ENCODE measurements around the gene SLC16A10. TPM values are rescaled to one million over a fixed set of nuclear protein-coding genes. Genes with fewer than 3 reads are reported as not detected.
A peak's percentile ranks its signal among the peaks of the same experiment; 100 is the strongest.

SLC16A10 gene
- total RNA-seq, 1 experiment from 2014 or later = 0.05 TPM

DNA sequence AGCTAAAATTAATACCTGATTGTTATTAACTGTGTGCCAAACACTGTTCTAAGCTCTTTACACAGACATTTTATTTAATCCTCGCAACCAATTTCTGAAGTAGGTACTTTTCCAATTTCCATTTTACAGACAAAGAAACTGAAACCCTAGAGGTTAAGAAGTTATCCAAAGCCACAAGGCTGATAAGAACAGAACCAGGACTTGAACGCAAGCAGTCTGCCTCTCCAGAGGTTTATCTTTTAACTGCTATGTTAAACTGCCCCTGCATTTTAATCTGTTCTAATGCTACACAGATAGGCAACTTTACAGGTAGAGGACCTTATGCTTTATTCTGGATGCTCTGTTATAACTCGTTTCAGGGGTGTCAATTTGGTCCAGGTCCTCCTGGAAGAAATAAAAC lies 118.2 kb downstream of the SLC16A10 start:
- Mint-ChIP-seq H3K9me3 (ENCODE audit: unreplicated experiment) (no peaks in the 10 kb centered on the region), H3K27me3 (ENCODE audit: insufficient read depth, unreplicated experiment) (no peaks in the 10 kb centered on the region)
- CTCF ChIA-PET = interaction anchor here (0.6 to 1.2 kb wide), 4 partner anchors 117 to 196 kb away, joined by 3 to 8 read pairs (median 4); no protein-coding TSS in a partner anchor

DNA sequence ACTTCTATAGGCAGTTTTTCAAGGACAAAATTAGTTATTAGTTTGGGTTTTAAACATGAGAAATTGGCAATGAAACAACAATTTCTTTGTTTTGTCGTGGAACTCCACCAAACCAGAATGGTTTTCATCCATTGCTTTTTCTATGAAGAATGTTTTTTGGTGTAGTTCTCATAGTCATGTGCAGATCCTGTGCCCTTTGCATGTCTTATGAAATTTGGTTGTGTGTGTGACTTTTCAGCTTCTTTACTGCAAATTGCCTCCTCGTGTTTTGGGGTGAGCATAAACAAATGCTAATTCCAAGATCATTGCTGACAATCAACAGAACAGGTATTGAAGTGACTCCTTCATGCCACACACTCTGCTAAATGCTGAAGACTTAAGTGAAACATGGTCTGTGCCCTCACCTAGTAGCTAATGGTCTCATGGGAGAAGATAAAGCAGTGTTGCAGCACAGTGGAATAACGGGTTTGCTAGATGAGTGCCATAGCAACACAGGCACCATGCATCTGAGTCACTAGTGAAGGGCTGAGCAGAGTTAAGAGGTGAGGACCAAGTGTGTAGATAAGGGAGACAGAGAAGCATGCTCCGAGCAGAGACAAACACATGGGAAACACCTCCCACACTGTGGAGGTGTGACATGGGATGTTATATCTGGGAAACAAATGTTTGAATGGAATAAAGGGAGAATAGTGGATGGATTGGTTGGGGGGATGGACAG lies 120.0 kb downstream of the SLC16A10 start:
- Mint-ChIP-seq H3K27me3 (ENCODE audit: insufficient read depth, unreplicated experiment) (no peaks in the 10 kb centered on the region), H3K4me3 (ENCODE audit: unreplicated experiment) (no peak overlapping the region), H3K9me3 (ENCODE audit: unreplicated experiment) (no peaks in the 10 kb centered on the region), H3K36me3 (ENCODE audit: insufficient read depth, unreplicated experiment) (no peaks in the 10 kb centered on the region), H3K4me1 (ENCODE audit: insufficient read depth, unreplicated experiment) (no peaks in the 10 kb centered on the region), H3K27ac (ENCODE audit: low read depth, unreplicated experiment) (no peak overlapping the region)
- intact Hi-C loops (cut with micrococcal nuclease) = no loop called here
- ChIA-PET POLR2A (interaction anchor here (1.4 kb wide), 1 partner anchor 150 kb away, joined by 4 read pairs; no protein-coding TSS in a partner anchor), CTCF (interaction anchor here (0.6 to 1.5 kb wide), 4 partner anchors 30 to 197 kb away, joined by 3 to 13 read pairs (median 7); no protein-coding TSS in a partner anchor)
- BruUV-seq (replicated peaks) = no TSS peak
- DNase-seq (ENCODE audit: unreplicated experiment) = no peak
- TF ChIP-seq, protein P1, sequence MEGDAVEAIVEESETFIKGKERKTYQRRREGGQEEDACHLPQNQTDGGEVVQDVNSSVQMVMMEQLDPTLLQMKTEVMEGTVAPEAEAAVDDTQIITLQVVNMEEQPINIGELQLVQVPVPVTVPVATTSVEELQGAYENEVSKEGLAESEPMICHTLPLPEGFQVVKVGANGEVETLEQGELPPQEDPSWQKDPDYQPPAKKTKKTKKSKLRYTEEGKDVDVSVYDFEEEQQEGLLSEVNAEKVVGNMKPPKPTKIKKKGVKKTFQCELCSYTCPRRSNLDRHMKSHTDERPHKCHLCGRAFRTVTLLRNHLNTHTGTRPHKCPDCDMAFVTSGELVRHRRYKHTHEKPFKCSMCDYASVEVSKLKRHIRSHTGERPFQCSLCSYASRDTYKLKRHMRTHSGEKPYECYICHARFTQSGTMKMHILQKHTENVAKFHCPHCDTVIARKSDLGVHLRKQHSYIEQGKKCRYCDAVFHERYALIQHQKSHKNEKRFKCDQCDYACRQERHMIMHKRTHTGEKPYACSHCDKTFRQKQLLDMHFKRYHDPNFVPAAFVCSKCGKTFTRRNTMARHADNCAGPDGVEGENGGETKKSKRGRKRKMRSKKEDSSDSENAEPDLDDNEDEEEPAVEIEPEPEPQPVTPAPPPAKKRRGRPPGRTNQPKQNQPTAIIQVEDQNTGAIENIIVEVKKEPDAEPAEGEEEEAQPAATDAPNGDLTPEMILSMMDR (IDR thresholded peaks at IDR 0.05; ENCODE audit: unreplicated experiment) = no peak

More for the DNA sequence above, 118.2 kb downstream of the SLC16A10 start:
- H3K36me3 Mint-ChIP-seq (ENCODE audit: insufficient read depth, unreplicated experiment) = no peaks in the 10 kb centered on the region
- no TSS peak for BruUV-seq (replicated peaks)
- H3K27ac Mint-ChIP-seq (ENCODE audit: low read depth, unreplicated experiment) = no peak overlapping the region
- no peaks in the 10 kb centered on the region for H3K4me1 Mint-ChIP-seq (ENCODE audit: insufficient read depth, unreplicated experiment)
- DNase-seq (ENCODE audit: unreplicated experiment) = no peak
- no peak overlapping the region for H3K4me3 Mint-ChIP-seq (ENCODE audit: unreplicated experiment)
- TF ChIP-seq, protein P1 (IDR thresholded peaks at IDR 0.05; ENCODE audit: unreplicated experiment) = no peak
- POLR2A ChIA-PET = interaction anchor here (0.7 kb wide), 1 partner anchor 650 kb away, joined by 3 read pairs; no protein-coding TSS in a partner anchor
- intact Hi-C loops (cut with micrococcal nuclease) = no loop called here

DNA sequence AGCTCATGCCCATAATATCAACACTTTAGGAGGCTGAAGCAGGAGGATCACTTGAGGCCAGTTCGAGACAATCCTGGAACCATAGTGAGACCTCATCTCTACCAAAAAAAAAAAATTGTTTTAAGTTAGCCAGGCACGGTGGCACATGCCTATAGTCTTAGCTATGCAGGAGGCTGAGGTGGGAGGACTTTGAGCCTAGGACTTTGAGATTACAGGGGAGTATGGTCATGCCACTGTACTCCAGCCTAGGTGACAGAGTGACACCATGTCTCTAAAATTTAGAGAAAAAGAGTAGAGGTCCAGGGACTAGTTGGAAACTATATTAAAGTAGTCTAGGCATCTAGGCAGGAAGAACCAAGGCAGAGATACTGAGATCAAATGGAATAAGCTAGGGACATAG lies 121.6 kb downstream of the SLC16A10 start:
- CTCF ChIA-PET = interaction anchor here (0.6 to 3.5 kb wide), 19 partner anchors 12 to 526 kb away, joined by 3 to 60 read pairs (median 5); a partner anchor contains a TSS
- TF ChIP-seq, protein P1 (IDR thresholded peaks at IDR 0.05; ENCODE audit: unreplicated experiment) = no peak
- BruUV-seq (replicated peaks) = no TSS peak
- intact Hi-C loops (cut with micrococcal nuclease) = no loop called here
- no peak overlapping the region for H3K27ac Mint-ChIP-seq (ENCODE audit: low read depth, unreplicated experiment)
- H3K4me3 Mint-ChIP-seq (ENCODE audit: unreplicated experiment) = no peak overlapping the region
- H3K9me3 Mint-ChIP-seq (ENCODE audit: unreplicated experiment) = no peaks in the 10 kb centered on the region
- no peak for DNase-seq (ENCODE audit: unreplicated experiment)
- POLR2A ChIA-PET = interaction anchor here (1.9 kb wide), 1 partner anchor 151 kb away, joined by 8 read pairs; no protein-coding TSS in a partner anchor
- H3K27me3 Mint-ChIP-seq (ENCODE audit: insufficient read depth, unreplicated experiment) = no peaks in the 10 kb centered on the region
- H3K36me3 Mint-ChIP-seq (ENCODE audit: insufficient read depth, unreplicated experiment) = no peaks in the 10 kb centered on the region
- H3K4me1 Mint-ChIP-seq (ENCODE audit: insufficient read depth, unreplicated experiment) = no peaks in the 10 kb centered on the region

DNA sequence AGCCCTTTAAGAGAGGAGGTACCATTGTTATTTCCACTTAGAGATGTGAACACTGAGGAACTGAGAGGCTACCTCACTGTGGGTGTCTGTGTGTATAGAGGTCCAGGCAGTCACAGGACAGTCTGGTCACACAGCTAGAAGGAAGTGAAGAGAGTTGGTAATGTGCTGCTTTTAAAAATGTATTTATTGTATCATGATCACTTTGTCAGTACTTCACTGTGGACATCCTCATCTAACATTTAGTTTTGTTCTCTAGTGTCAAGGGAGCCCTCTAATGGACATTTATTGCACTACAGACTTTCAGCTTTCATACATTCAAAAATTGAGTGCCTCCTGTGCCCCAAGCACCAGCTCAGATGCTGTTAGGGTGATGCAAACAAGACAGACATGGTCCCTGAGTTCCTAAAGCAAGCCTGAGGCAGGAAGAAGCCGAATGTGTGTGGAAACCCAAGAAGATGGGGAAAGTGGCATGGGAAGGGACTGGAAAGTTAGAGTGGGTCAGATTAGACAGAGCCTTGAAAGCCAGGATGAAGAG lies 123.0 kb downstream of the SLC16A10 start:
- no TSS peak for BruUV-seq (replicated peaks)
- CTCF ChIA-PET = interaction anchor here (0.5 to 3.5 kb wide), 27 partner anchors 9 to 994 kb away, joined by 3 to 60 read pairs (median 4); a partner anchor contains a TSS
- H3K27me3 Mint-ChIP-seq (ENCODE audit: insufficient read depth, unreplicated experiment) = no peaks in the 10 kb centered on the region
- H3K4me3 Mint-ChIP-seq (ENCODE audit: unreplicated experiment) = no peak overlapping the region
- H3K27ac Mint-ChIP-seq (ENCODE audit: low read depth, unreplicated experiment) = no peak overlapping the region
- TF ChIP-seq, protein P1 (IDR thresholded peaks at IDR 0.05; ENCODE audit: unreplicated experiment) = peak; percentile 60
- intact Hi-C loops (cut with micrococcal nuclease) = loop anchor here (1.0 to 2.0 kb wide), 4 partner anchors 47 to 682 kb away; no protein-coding TSS in a partner anchor
- H3K36me3 Mint-ChIP-seq (ENCODE audit: insufficient read depth, unreplicated experiment) = no peaks in the 10 kb centered on the region
- DNase-seq (ENCODE audit: unreplicated experiment) = peak; percentile 69
- H3K9me3 Mint-ChIP-seq (ENCODE audit: unreplicated experiment) = no peaks in the 10 kb centered on the region
- H3K4me1 Mint-ChIP-seq (ENCODE audit: insufficient read depth, unreplicated experiment) = no peaks in the 10 kb centered on the region
- POLR2A ChIA-PET = interaction anchor here (0.7 to 1.9 kb wide), 2 partner anchors 17 to 152 kb away, joined by 3 to 8 read pairs; no protein-coding TSS in a partner anchor
